Right ventricle myocardium superior (tissue), 1 donor: ENCODE results near the gene TUBA4B. TPM values are rescaled to one million over a fixed set of nuclear protein-coding genes. Genes with fewer than 3 reads are reported as not detected.
"Not testable (repeated sequence)": the region's sequence is repeated elsewhere in the genome, so short reads cannot be mapped to it uniquely, and the experiment has no call there.

Experiments
- ATAC-seq: fragments of 200-7000 bp; cut with Tn5 transposase; one replicate; pipeline ENCODE4 v1.9.1; 2020; ENCODE audit warnings: mild to moderate bottlenecking; ENCODE audit not compliant: poor library complexity
- DNase-seq: peaks from one replicate; pipeline ENCODE4 v3.0.0-alpha.2; 2020
- intact Hi-C: fragments of 100-400 bp; cut with DNase I; formaldehyde crosslinking; loops from one replicate; pipeline ENCODE4 v1.11.2; 2022
- total RNA-seq: library from RNA; stranded (reverse); fragmentation: NEBNext Ultra II Directional; extraction: Animal tissue kit (Norgen Biotek cat#: 25700); gene quantifications from one replicate; pipeline ENCODE4 v1.2.1, GENCODE V29; 2021
- donor health status: DM: no; HTN: yes; CAD: no; lungs with severe emphysema.

The TUBA4B gene
- total RNA-seq, 1 donor from 2014 or later, result not detected

GRCh38 chr2:219285373-219285735 is 32.3 kb downstream of the TUBA4B start:
- DNase-seq (no peak), ATAC-seq (no peak)
- intact Hi-C loops, result no loop called here

GRCh38 chr2:219285894-219286425 is 32.9 kb downstream of the TUBA4B start:
- ATAC-seq (peak; percentile 42), DNase-seq (no peak)
- intact Hi-C loops, result no loop called here

GRCh38 chr2:219286436-219287115 is 33.5 kb downstream of the TUBA4B start:
- intact Hi-C loops, result no loop called here
- no peak for DNase-seq
- no peak for ATAC-seq

- DNase-seq, ATAC-seq, intact Hi-C loops: not testable (repeated sequence)
Observed at GRCh38 chr2:219287116-219287440, 34.0 kb downstream of the TUBA4B start.

- no peak for DNase-seq
- ATAC-seq, result no peak
- intact Hi-C loops, result no loop called here
Observed at GRCh38 chr2:219287580-219288265, 34.7 kb downstream of the TUBA4B start.

- DNase-seq (no peak), ATAC-seq (no peak)
- intact Hi-C loops, result no loop called here
Observed at GRCh38 chr2:219289195-219289536, 36.1 kb downstream of the TUBA4B start.

GRCh38 chr2:219289537-219290361 is 36.7 kb downstream of the TUBA4B start:
- ATAC-seq, result peak; percentile 61
- intact Hi-C loops, result no loop called here

GRCh38 chr2:219290381-219291171 is 37.5 kb downstream of the TUBA4B start:
- no peak for ATAC-seq
- DNase-seq, result no peak
- intact Hi-C loops, result no loop called here

More at GRCh38 chr2:219289537-219290361, 36.7 kb downstream of the TUBA4B start:
- DNase-seq, result peak; percentile 86

GRCh38 chr2:219291394-219291793 is 38.4 kb downstream of the TUBA4B start:
- intact Hi-C loops, result no loop called here
- DNase-seq (no peak), ATAC-seq (no peak)

GRCh38 chr2:219291910-219292490 is 39.0 kb downstream of the TUBA4B start:
- intact Hi-C loops, result no loop called here
- ATAC-seq, result no peak
- DNase-seq, result no peak

GRCh38 chr2:219292616-219293015 is 39.6 kb downstream of the TUBA4B start:
- intact Hi-C loops, result no loop called here
- DNase-seq, result no peak

GRCh38 chr2:219293736-219294231 is 40.7 kb downstream of the TUBA4B start:
- DNase-seq (no peak), ATAC-seq (no peak)
- intact Hi-C loops, result loop anchor here (2.0 kb wide), 1 partner anchor 15 kb away; the partner anchor contains the start of gene DNAJB2

More at GRCh38 chr2:219292616-219293015, 39.6 kb downstream of the TUBA4B start:
- ATAC-seq, result no peak

GRCh38 chr2:219294356-219295351 is 41.6 kb downstream of the TUBA4B start:
- DNase-seq (peak; percentile 92), ATAC-seq (peak; percentile 97)
- intact Hi-C loops, result loop anchor here (2.0 to 5.0 kb wide), 2 partner anchors 16 to 117 kb away; partner anchors contain the start of genes CNPPD1, DNAJB2 and RETREG2

GRCh38 chr2:219296142-219296541 is 43.1 kb downstream of the TUBA4B start:
- intact Hi-C loops, result loop anchor here (5.0 kb wide), 1 partner anchor 119 kb away; the partner anchor contains the start of genes CNPPD1 and RETREG2
- ATAC-seq (no peak), DNase-seq (no peak)

- ATAC-seq (no peak), DNase-seq (no peak)
- intact Hi-C loops, result loop anchor here (5.0 kb wide), 1 partner anchor 120 kb away; the partner anchor contains the start of genes CNPPD1 and RETREG2
Observed at GRCh38 chr2:219296631-219297391, 43.8 kb downstream of the TUBA4B start.
